Stimulated activated CD8-positive, alpha-beta memory T cell treated with anti-CD3 and anti-CD28 coated beads, Interleukin-15, amount 100 ng/mL, for 48 hours (primary cell): ENCODE data around the gene PFKFB4.

Source experiments
- DNase-seq, 2 donors: peaks; one replicate each; pipeline ENCODE4 v3.0.0-alpha.2; 2020; ENCODE audit warnings: low read depth in 2 of 2

PFKFB4 gene

GRCh38 chr3:48584836-48585235 is 28.2 kb upstream of the PFKFB4 start:
- DNase-seq: no peak

- DNase-seq: no peak
Observed at GRCh38 chr3:48581621-48582481, 25.2 kb upstream of the PFKFB4 start.

GRCh38 chr3:48576647-48577046 is 20.0 kb upstream of the PFKFB4 start:
- DNase-seq: no peak

- no peak for DNase-seq
Observed at GRCh38 chr3:48575366-48575765, 18.8 kb upstream of the PFKFB4 start.

- DNase-seq: no peak
Observed at GRCh38 chr3:48573973-48574585, 17.5 kb upstream of the PFKFB4 start.

DNA sequence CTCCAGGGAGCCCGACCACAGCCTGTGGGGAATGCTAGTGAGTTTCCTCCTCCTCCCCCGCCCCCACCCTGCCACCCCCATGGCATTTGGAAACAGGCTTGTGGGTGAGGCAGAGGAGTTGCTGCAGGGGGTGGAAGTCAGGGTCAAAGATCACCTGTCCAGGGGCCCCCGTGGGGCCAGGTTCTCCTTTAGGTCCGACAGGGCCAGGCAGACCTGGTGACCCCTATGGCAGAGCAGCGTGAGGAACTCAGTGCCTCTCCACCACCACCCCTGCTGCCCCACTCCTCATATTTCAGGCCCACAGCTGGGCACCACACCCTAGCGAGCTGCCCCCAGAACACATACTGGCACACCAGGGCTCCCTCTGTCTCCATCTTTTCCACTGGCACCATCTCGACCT is 15.9 kb upstream of the PFKFB4 start:
- DNase-seq: no peak

GRCh38 chr3:48571938-48572337 is 15.3 kb upstream of the PFKFB4 start:
- no peak for DNase-seq

DNA sequence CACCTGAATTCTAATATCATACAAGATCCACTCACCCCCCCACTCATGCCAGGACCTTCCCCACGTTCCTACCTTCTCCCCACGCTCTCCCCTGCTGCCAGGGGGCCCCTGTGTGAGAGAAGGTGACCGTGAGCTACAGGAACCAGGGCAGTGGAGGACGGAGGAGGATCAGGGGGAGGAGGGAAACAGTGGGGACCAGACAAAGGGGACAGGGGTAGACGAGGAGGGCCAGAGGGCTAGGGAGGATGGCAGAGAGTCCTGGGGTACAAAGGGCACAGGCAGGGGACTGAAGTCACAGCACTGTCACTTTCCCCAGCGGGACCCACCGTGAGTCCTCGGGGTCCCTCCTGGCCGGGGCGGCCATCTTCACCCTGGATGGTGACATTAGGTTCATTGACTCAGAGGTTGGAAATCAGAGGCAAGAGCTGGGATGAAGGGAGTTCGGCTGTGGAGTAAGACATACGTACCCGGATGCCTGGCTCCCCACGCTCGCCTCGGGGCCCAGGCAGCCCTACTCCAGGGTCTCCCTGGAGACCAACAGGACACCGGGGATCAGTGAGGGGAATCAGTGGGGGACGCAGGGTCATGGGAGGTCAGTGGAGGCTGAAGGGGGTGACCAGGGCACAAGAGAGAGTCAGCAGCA is 13.3 kb upstream of the PFKFB4 start:
- no peak for DNase-seq

DNA sequence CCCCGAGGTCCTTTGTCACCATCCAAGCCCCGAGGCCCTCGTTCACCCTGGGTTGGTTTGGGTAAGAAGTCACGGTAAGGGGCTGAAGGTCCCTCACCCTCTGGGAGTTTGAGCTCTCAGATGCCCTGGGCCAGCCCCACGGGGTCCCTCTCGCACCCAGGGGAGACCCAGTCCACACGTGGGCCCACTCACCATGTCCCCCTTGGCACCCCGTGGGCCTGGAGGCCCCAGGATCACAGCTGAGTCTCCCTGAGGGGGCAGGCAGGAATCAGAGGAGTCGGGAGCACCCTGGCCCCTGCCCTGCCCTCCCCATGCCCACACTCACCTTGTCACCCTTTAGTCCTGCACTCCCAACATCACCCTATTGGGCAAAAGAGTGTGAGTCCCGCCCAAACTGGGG is 12.8 kb upstream of the PFKFB4 start:
- DNase-seq: no peak

DNA sequence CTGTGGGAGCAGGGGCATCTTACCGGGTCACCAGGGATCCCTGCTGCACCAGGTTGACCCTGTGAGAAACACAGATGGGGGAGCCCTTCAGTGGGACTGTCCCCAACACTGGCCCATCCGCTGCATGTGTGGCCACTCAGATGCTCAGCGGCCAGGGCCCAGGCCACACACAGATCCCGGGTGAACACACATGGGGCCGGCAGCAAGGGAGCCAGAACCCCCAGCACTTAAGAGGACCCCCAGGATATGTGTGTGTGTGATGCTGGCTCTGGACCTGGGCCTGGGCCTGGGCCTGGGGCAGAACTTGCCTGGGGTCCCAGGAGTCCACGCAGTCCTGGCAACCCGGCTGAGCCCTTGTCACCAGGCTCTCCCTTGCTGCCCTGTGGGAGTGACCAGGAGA is 11.9 kb upstream of the PFKFB4 start:
- no peak for DNase-seq

- no peak for DNase-seq
Observed at GRCh38 chr3:48567500-48567899, 10.9 kb upstream of the PFKFB4 start.

GRCh38 chr3:48567090-48567489 is 10.5 kb upstream of the PFKFB4 start:
- no peak for DNase-seq

GRCh38 chr3:48566401-48566760 is 9.8 kb upstream of the PFKFB4 start:
- no peak for DNase-seq

GRCh38 chr3:48565591-48566400 is 9.2 kb upstream of the PFKFB4 start:
- DNase-seq: no peak

- no peak for DNase-seq
Observed at GRCh38 chr3:48565186-48565585, 8.6 kb upstream of the PFKFB4 start.

DNA sequence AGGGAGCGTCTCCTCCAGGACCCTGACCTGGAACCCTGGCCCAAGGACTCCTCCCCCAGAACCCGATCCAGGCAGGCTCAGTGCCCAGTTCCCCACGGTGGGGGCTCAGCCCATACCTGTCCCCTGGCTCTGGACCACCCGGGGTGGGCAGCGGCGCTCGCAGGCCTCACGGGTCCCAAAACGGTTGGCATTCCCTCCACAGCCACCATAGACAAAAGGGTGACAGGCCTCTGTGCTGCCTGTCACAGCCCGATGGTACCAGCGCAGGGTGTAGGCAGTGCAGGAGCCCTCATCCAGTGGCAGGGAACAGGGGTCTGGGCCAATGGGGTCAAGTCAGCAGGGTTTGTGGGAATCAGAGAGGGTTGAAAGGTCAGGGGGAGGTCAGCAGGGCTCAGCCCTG is 8.1 kb upstream of the PFKFB4 start:
- DNase-seq: no peak

DNA sequence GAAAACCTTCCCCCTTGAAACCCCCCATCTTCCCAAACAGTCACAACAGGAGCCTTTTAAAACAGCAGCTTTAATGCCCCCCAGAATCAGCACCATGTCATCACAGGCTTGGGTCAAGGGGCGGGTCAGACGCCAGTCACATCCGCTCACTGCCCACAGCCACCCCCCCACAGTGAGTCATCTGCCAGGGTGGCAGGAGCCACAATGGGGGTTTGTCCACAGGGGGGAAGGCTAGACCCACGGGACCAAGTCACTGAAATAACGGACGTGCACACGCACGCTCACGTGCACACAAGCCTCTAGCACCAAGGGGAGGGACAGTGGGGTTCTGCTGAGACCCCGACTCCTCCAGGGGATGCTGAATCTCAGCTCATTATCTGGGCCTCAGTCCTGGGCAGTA is 7.4 kb upstream of the PFKFB4 start:
- peak; percentile 39 to 53 for DNase-seq

DNA sequence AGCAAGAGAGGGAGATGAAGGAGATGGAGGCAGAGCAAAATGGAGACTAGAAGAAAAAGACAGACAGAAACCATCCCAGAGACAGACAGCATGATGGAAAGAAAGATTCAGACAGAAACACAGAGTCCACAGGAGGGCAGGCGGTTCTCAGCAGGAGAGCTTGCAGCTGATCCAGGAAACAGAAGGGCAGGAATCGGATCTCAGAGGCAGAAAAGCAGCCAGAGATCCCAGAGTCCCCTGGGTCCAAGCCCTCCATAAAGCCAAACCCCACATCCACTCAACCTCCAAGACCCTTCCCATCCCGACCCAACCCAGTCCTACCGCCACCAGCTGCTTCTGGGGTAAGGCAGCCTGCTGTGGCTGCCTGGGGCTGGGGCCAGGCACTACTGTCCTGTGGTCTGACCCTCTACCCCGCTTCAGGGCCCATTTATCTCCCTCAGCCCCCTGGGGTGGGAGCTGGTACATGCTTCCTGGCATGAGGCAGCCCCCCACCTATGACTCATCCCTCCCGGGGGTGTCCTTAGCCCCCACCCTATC is 6.8 kb upstream of the PFKFB4 start, which contains the start of gene UCN2:
Gene UCN2, minus strand, starts transcription at position 400 of the 537 bp plus-strand sequence. CDS start 657 bp downstream, outside the sequence.
- no peak for DNase-seq

- no peak for DNase-seq
Observed at GRCh38 chr3:48562367-48563095, 5.9 kb upstream of the PFKFB4 start.

DNA sequence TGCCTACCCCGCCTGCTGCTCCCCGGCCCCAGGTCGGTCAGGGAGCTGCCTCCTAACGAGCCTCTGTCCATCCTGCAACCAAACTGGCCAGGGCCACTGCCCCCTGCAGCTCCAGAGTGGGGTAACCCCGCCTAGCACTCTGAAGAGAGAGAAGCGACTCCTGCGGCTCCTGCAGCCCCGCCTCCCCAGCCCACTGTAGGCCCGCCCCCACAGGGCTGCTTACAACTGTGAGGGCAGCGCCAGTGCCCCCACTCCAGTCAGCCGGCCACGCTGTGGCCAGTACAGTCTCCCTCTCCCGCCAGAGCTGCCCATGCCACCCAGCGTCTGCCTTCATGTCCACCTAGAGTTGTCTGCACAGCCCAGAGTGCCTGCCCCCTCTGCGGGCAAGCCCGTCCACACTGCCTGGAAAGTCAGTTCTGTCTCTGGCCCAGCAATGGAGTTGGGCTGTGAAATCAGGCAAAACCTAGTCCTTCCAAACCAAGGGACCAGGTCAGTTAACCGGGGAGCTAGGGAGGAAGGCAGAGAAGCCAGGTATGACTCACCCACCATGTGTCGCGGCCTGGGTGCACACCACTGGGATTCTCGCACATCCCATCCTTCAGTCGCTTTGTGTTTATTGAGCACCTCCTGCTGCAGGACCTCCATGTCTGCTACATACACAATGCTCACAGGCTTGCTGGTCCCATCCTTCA is 4.6 kb upstream of the PFKFB4 start:
- DNase-seq: no peak

DNA sequence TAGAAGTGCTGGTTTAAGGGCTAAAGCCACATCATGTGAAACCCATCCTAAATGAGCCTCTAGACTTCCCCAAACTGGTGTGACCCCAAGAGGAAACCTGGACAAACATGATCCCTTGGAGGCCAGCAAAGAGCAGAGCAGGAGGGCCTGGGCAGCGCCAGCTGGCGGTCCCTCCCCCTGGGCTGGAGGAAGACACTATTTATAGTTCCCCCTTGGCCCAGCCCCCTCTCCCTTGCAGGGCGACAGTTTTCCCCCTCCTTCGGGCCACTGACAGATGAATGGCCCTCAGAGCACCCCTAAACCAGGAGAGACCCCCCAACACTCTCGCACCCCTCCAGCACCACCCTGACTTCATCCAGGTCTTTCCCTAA is 4.0 kb upstream of the PFKFB4 start:
- no peak for DNase-seq
